HCT116 (cell line): ENCODE measurements around the gene CERK.

Source experiments
- ATF3 ChIP-seq: IDR thresholded peaks from 2 replicates; pipeline ENCODE4 v1.6.1; 2012
- CBX3 ChIP-seq: IDR thresholded peaks from 2 replicates; pipeline ENCODE4 v1.6.1; 2012; ENCODE audit warnings: low read depth
- CTCF ChIP-seq, 3 experiments: fragments of 200-600 bp in 1 of 3; sonication (generic) in 1 of 3; IDR thresholded peaks in 2 of 3; conservative IDR thresholded peaks in 1 of 3; 2 replicates each; pipeline ENCODE4 v1.5.1; 2012 to 2017; ENCODE audit warnings: low read depth in 2 of 3, low read length in 2 of 3, antibody characterized with exemption in 1 of 3, borderline replicate concordance in 1 of 3, control low read depth in 1 of 3, mild to moderate bottlenecking in 1 of 3, mixed read lengths in 1 of 3, mixed run types in 1 of 3, moderate library complexity in 1 of 3; ENCODE audit not compliant: insufficient read depth in 1 of 3
- EZH2 ChIP-seq: fragments of 200-600 bp; sonication (generic); IDR thresholded peaks from 2 replicates; pipeline ENCODE4 v1.6.1; 2017; ENCODE audit warnings: antibody characterized with exemption, mixed run types
- EZH2phosphoT487 ChIP-seq: fragments of 200-600 bp; IDR thresholded peaks from 2 replicates; pipeline ENCODE4 v1.6.1; 2018; ENCODE audit warnings: antibody characterized with exemption, borderline replicate concordance
- JUND ChIP-seq: IDR thresholded peaks from 2 replicates; pipeline ENCODE4 v1.6.1; 2012
- POLR2A ChIP-seq: IDR thresholded peaks from 2 replicates; pipeline ENCODE4 v1.7.0; 2011; ENCODE audit warnings: borderline replicate concordance; ENCODE audit not compliant: insufficient read depth, insufficient read length; ENCODE audit errors: extremely low read depth
- RAD21 ChIP-seq: IDR thresholded peaks from 2 replicates; pipeline ENCODE4 v1.6.1; 2012; ENCODE audit warnings: low read depth, mild to moderate bottlenecking
- REST ChIP-seq: IDR thresholded peaks from 2 replicates; pipeline ENCODE4 v1.6.1; 2012; ENCODE audit warnings: low read depth
- SIN3A ChIP-seq: IDR thresholded peaks from 2 replicates; pipeline ENCODE4 v1.6.1; 2012; ENCODE audit warnings: low read depth
- SP1 ChIP-seq: IDR thresholded peaks from 2 replicates; pipeline ENCODE4 v1.6.1; 2012; ENCODE audit warnings: low read depth
- ZFX ChIP-seq: fragments of 450-650 bp; IDR thresholded peaks from 2 replicates; pipeline ENCODE4 v1.6.1; 2017
- ZNF274 ChIP-seq: fragments of 200-500 bp; sonication (Bioruptor generic); IDR thresholded peaks from 2 replicates; pipeline ENCODE4 v1.6.1; 2014; ENCODE audit warnings: mild to moderate bottlenecking, low read depth, low read length, inconsistent platforms
- TF ChIP-seq, protein P1 (sequence below): IDR thresholded peaks from 2 replicates; pipeline ENCODE4 v1.6.1; 2012

GRCh38 chr22:46650078-46650810 lies 87.8 kb downstream of the CERK start:
- TF ChIP-seq RAD21 = no peak
- no peak for TF ChIP-seq CTCF (IDR thresholded peaks at IDR 0.05 in 2 of 3, conservative IDR thresholded peaks at IDR 0.05 in 1 of 3; ENCODE audit: borderline replicate concordance in 1 of 3, insufficient read depth in 1 of 3, low read depth in 2 of 3, low read length in 2 of 3)
- TF ChIP-seq, protein P1, sequence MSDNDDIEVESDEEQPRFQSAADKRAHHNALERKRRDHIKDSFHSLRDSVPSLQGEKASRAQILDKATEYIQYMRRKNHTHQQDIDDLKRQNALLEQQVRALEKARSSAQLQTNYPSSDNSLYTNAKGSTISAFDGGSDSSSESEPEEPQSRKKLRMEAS = no peak
- no peak for TF ChIP-seq EZH2
- TF ChIP-seq ATF3 = no peak
- TF ChIP-seq SIN3A = no peak
- no peak for TF ChIP-seq POLR2A
- TF ChIP-seq SP1 = no peak
- TF ChIP-seq REST = no peak
- no peak for TF ChIP-seq ZNF274
- no peak for TF ChIP-seq ZFX
- TF ChIP-seq CBX3 = no peak
- TF ChIP-seq EZH2phosphoT487 = no peak
- TF ChIP-seq JUND = no peak
